Panc1 (cell line): ENCODE data around the gene EPHX1. TPM values are rescaled to one million over a fixed set of nuclear protein-coding genes. Genes with fewer than 3 reads are reported as not detected.

Source experiments
- ATAC-seq: fragments of 200-7000 bp; cut with Tn5 transposase; 2 replicates; pipeline ENCODE4 v1.9.1; 2020; ENCODE audit warnings: mild to moderate bottlenecking, moderate library complexity
- BruUV-seq: library from RNA; stranded (reverse); fragments of 400-500 nt; replicated peaks from 2 replicates; lab custom pipeline; 2021; lab: Mats Ljungman, UMichigan
- CTCF ChIA-PET: fragments of 300-600 bp; sonication (Branson Sonifier 250); formaldehyde crosslinking; loops from one replicate; lab custom pipeline; 2022; ENCODE audit warnings: antibody characterized with exemption; lab: Charles Lee
- POLR2A ChIA-PET: fragments of 300-600 bp; sonication (Branson Sonifier 250); formaldehyde crosslinking; loops from one replicate; lab custom pipeline; 2022; ENCODE audit warnings: antibody characterized with exemption; lab: Charles Lee
- DNase-seq: peaks from one replicate; pipeline ENCODE4 v3.0.0-alpha.2; 2010; ENCODE audit warnings: low read depth, low spot score
- H3K27ac ChIP-seq: 2 replicates; pipeline ENCODE4 v1.5.1; 2011; ENCODE audit warnings: mild to moderate bottlenecking, low read length, inconsistent platforms
- H3K27me3 ChIP-seq: fragments of 200-500 bp; sonication (Bioruptor generic); 2 replicates; pipeline ENCODE4 v1.6.0; 2014; ENCODE audit warnings: low read length, inconsistent platforms; ENCODE audit not compliant: control insufficient read depth, insufficient read depth
- H3K36me3 ChIP-seq: fragments of 200-500 bp; sonication (Bioruptor generic); 2 replicates; pipeline ENCODE4 v1.5.1; 2014; ENCODE audit warnings: inconsistent platforms, mild to moderate bottlenecking, low read length, moderate library complexity; ENCODE audit not compliant: control insufficient read depth, insufficient read depth
- H3K4me1 ChIP-seq: 2 replicates; pipeline ENCODE4 v1.5.1; 2011; ENCODE audit warnings: inconsistent platforms, mild to moderate bottlenecking, low read length, moderate library complexity; ENCODE audit not compliant: control insufficient read depth, insufficient read depth
- H3K4me3 ChIP-seq, 2 experiments: 2 replicates each; pipeline ENCODE4 v1.5.1; 2011 to 2012; ENCODE audit warnings: low read depth in 2 of 2, low read length in 2 of 2, mild to moderate bottlenecking in 2 of 2, inconsistent platforms in 1 of 2, moderate library complexity in 1 of 2
- H3K9me3 ChIP-seq: fragments of 200-500 bp; sonication (Bioruptor generic); 2 replicates; pipeline ENCODE4 v1.5.1; 2014; ENCODE audit warnings: low read depth, mild to moderate bottlenecking, inconsistent platforms, low read length, moderate library complexity; ENCODE audit not compliant: control insufficient read depth, insufficient read depth
- CTCF ChIP-seq: fragments of 450-650 bp; IDR thresholded peaks from 2 replicates; pipeline ENCODE4 v1.5.1; 2017; ENCODE audit warnings: mild to moderate bottlenecking
- POLR2AphosphoS5 ChIP-seq: IDR thresholded peaks from 2 replicates; pipeline ENCODE4 v1.6.1; 2012; ENCODE audit warnings: mild to moderate bottlenecking, low read depth, low read length, moderate library complexity
- REST ChIP-seq, 2 experiments: IDR thresholded peaks; 2 replicates each; pipeline ENCODE4 v1.6.1; 2011 to 2012; ENCODE audit warnings: low read depth in 2 of 2, control low read depth in 1 of 2, low read length in 1 of 2, mild to moderate bottlenecking in 1 of 2, moderate library complexity in 1 of 2; ENCODE audit not compliant: insufficient read depth in 1 of 2
- SIN3A ChIP-seq: IDR thresholded peaks from 2 replicates; pipeline ENCODE4 v1.6.1; 2012; ENCODE audit warnings: low read depth, mild to moderate bottlenecking, low read length, moderate library complexity, borderline replicate concordance; ENCODE audit not compliant: insufficient read depth
- TCF7L2 ChIP-seq: IDR thresholded peaks from 2 replicates; pipeline ENCODE4 v1.6.1; 2011; ENCODE audit warnings: mild to moderate bottlenecking, low read depth, low read length, inconsistent platforms
- in situ Hi-C: cut with HindIII; loops from 2 replicates; pipeline ENCODE4 v1.10.0; 2016; ENCODE audit warnings: low sequenced_read_pairs, low pct_unique_long_range_greater_than_20kb
- intact Hi-C: fragments of 100-400 bp; cut with micrococcal nuclease; formaldehyde crosslinking; loops from one replicate; pipeline ENCODE4 v1.10.0; 2022; ENCODE audit not compliant: unreplicated experiment
- total RNA-seq: library from RNA; stranded (reverse); gene quantifications from one replicate; pipeline ENCODE4 v1.2.1, GENCODE V29; 2021; ENCODE audit not compliant: unreplicated experiment

EPHX1 gene
- total RNA-seq, 1 experiment from 2014 or later: 76.4 TPM

- TF ChIP-seq POLR2AphosphoS5: no peak
- TF ChIP-seq SIN3A: no peak
- TF ChIP-seq CTCF: no peak
- no peak for TF ChIP-seq TCF7L2
- no peak for TF ChIP-seq REST (IDR thresholded peaks at IDR 0.05; ENCODE audit: insufficient read depth in 1 of 2, low read depth in 2 of 2, low read length in 1 of 2)
- intact Hi-C loops: no loop called here
- ATAC-seq (no peak; the same call in 1 of the 2 replicates), DNase-seq (no peak)
- H3K4me3 ChIP-seq: no peak overlapping the region
- no peak overlapping the region for H3K27ac ChIP-seq
- in situ Hi-C loops: no loop called here
- H3K4me1 ChIP-seq: peaks cover 8% of the 10 kb centered on the region
- H3K27me3 ChIP-seq: no peaks in the 10 kb centered on the region
- ChIA-PET POLR2A (no interaction called here), CTCF (no interaction called here)
- no peaks in the 10 kb centered on the region for H3K36me3 ChIP-seq
- no peaks in the 10 kb centered on the region for H3K9me3 ChIP-seq
- no TSS peak for BruUV-seq
These were observed 15.2 kb downstream of the EPHX1 start for GRCh38 chr1:225825078-225825477.

- ChIA-PET POLR2A (no interaction called here), CTCF (no interaction called here)
- no TSS peak for BruUV-seq
- Histone ChIP-seq H3K27me3 (no peaks in the 10 kb centered on the region), H3K27ac (no peak overlapping the region), H3K4me1 (peaks cover 5% of the 10 kb centered on the region), H3K36me3 (no peaks in the 10 kb centered on the region), H3K4me3 (no peak overlapping the region), H3K9me3 (no peaks in the 10 kb centered on the region)
- intact Hi-C loops (no loop called here), in situ Hi-C loops (no loop called here)
- TF ChIP-seq SIN3A (no peak), POLR2AphosphoS5 (no peak), CTCF (no peak), TCF7L2 (no peak), REST (IDR thresholded peaks at IDR 0.05; ENCODE audit: insufficient read depth in 1 of 2, low read depth in 2 of 2, low read length in 1 of 2) (no peak)
- no peak for ATAC-seq
- DNase-seq: no peak
These were observed 15.7 kb downstream of the EPHX1 start for GRCh38 chr1:225825607-225826007.
